NCI-H2107 (cell line): ENCODE measurements around the gene SH3PXD2A.

ENCODE experiments used
- DNase-seq: peaks from one replicate; lab custom pipeline; 2025; lab: John Stamatoyannopoulos, UW

SH3PXD2A gene

GRCh38 chr10:103562383-103562782 lies 293.0 kb downstream of the SH3PXD2A start:
- no peak for DNase-seq

DNA sequence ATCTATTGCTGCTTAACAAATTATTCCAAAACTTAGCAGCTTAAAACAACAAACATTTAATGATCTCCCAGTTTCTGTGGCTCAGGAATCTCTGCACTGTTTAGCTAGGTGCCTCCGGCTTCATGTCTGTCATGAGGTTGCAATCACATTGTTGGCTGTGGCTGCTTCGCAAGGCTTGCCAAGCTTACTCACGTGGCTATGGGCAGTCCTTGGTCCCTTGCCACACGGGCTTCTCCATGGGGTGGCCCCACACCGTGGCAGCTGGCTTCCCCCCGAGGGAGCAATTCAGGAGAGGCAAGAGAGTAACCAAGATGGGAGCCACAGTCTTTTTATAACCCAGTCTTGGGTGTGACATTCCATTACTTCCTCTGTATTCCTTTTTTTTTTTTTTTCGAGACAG lies 294.5 kb downstream of the SH3PXD2A start:
- DNase-seq = no peak

DNA sequence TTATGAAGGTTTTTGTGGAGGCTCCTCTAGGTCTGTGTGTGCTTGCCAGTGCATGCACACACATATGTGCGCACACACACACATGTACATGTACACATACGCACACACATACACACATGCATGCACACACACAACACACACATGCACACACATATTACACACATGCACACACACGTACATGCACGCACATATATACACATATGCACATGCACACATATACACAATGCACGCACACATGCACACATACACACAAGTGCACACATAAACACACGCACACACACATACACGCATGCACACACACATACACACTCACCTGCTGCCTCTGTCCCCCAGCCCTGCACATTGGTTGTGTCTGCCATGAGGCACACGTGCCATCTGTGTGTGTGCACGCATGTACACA lies 295.6 kb downstream of the SH3PXD2A start:
- no peak for DNase-seq

- no peak for DNase-seq
These were observed 296.5 kb downstream of the SH3PXD2A start for GRCh38 chr10:103558911-103559310.

- no peak for DNase-seq
These were observed 297.9 kb downstream of the SH3PXD2A start for GRCh38 chr10:103557455-103557854.

- DNase-seq = no peak
These were observed 298.9 kb downstream of the SH3PXD2A start for GRCh38 chr10:103556383-103557007.

- no peak for DNase-seq
These were observed 299.7 kb downstream of the SH3PXD2A start for GRCh38 chr10:103555712-103556111.

DNA sequence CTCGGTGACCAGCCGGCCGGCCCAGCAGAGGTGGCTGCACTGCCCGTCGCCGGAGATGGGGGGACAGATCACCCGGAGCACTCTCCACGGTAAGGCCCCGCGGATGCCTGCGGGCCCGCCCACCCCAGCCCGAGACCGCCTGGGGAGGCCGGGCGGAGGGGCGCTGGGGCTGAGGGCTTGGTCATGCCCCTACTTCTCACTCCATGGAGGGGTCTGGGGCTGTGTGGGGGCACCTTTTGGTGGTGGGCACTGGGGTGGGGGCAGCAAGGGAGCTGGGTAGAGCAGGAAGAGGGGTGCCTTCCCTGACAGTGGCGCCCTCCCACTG lies 300.1 kb downstream of the SH3PXD2A start:
- DNase-seq = no peak

GRCh38 chr10:103554488-103555324 lies 300.7 kb downstream of the SH3PXD2A start:
- DNase-seq = peak; percentile 49

DNA sequence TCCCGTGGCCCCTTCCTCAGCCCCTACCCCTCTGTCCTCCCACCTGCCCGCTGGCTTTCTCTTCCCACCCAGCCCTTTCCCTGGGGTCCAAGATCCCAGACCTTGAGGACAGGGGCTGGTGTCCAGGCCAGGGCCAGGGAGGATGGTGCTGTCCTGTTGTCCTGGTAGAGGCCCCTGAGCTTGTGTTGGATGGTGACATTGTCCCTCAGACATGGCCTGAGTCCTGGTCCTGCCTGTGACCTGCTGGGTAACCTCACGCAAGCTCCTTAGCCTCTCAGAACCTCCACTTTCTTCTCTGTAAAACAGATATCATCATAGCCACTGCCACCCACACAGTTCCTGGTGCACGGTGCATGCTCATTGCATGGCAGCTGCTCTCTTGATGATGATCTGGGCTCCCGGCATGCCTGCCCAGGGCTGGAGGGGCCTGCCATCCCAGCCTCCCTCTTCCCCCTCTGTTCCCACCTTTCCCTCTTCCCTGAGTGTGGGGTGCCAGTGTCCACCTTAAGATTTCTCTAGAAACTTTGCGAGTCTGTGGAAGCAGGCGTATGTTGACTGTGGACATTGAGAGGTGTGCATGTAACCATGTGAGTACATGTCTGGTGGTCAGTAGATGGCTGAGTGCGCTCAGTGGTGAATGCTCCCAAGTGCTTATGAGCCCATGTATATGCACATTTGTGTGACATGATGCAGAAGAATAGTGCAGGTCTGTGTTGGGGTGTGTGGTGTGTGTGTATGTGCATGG lies 301.5 kb downstream of the SH3PXD2A start:
- no peak for DNase-seq

DNA sequence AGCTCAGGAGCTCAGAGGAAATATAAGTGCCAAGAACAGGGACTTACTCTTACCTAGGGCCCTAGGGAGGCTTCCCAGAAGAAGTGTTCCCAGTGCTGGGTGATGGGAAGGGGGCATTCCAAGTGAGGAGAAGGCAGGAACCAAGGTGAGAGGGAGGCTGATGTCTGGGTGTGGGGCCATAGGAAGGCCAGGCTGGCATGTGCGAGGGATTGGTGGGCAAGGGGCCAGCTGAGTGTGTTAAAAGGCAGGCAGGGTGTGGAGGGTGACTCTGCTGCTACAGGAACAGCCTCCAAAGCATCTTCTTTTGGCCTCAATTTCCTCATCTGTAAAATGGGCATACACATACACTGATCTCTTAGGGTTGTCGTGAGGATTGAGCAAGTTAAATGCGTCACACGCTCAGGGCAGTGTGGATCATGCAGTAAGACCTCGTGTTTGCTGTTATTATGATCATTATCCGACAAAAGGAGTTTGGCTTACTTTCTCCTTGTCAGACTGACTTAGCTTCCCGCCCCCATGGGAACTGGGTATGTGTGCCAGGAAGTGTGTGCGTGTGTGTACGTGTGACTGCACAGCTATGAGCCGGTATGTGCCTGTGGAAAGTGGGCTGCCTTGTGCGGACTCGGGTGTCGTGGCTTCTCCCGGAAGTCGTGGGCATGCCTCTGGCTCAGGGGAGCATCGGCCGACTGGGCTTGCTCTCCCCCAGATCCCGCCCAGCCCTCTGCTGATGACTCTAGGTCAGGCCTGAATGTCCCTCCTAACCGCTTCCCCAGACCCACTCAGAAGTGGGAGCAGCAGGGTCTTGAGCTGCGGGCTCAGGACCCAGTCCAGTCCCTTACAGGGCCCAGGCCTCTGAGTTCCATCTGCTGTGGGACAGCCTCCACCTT lies 302.3 kb downstream of the SH3PXD2A start:
- no peak for DNase-seq

GRCh38 chr10:103551619-103552602 lies 303.5 kb downstream of the SH3PXD2A start:
- no peak for DNase-seq

DNA sequence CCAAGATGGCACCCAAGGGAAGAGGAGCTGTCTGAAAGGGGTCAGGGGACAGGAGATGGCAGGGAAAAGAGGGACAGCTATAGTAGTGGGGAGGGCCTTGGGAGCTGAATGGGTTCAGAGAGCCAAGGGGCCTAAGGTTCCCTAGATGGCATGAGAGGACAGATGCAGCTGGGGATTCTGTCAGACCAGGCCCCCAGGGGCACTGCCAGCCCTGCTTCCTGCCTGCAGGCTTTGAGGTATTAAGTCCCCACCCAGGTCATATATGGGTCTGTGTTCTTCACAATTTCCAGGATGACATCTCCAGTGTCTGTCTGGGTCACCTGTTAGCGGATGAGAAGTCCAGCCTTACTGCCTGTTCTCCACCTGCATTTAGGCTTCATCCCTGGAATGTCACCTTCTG lies 305.1 kb downstream of the SH3PXD2A start:
- no peak for DNase-seq

GRCh38 chr10:103549349-103549685 lies 306.1 kb downstream of the SH3PXD2A start:
- no peak for DNase-seq

DNA sequence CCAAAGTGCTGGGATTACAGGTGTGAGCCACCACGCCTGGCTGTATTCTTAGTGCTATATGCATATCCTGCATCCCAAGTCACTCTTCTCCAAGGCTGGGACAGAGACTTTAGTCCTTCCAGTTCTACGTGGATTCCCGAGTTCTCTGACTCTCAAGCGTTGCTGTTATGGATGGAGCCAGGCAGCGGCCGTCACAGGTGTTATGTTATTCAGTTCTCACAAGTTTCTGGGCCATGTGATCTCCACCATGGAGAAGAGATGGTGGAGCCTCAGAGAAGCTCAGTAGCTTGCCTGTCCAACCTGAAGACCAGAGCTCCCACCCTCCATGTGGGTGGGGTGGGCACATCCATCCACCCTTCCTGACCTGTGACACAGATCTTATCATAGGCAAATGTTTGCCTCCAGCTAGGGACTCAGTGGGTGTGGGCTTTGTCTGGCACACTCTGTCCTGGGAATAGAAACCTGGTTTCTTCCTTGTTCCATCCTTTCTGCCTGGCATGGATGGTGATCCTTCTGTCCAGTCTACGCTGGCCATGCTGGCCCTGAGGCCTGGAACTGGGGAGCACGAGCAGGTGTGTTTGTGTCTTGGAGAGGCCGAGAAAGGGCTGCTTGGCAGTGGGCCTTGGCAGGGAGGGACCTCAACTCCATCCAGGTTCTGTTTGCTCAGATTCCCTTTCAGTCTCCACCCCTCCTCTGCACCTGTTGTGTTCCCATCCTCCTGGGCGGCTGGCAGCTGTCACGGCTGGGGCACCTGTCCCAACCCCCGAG lies 306.6 kb downstream of the SH3PXD2A start:
- peak; percentile 47 for DNase-seq

GRCh38 chr10:103548006-103548405 lies 307.4 kb downstream of the SH3PXD2A start:
- no peak for DNase-seq

DNA sequence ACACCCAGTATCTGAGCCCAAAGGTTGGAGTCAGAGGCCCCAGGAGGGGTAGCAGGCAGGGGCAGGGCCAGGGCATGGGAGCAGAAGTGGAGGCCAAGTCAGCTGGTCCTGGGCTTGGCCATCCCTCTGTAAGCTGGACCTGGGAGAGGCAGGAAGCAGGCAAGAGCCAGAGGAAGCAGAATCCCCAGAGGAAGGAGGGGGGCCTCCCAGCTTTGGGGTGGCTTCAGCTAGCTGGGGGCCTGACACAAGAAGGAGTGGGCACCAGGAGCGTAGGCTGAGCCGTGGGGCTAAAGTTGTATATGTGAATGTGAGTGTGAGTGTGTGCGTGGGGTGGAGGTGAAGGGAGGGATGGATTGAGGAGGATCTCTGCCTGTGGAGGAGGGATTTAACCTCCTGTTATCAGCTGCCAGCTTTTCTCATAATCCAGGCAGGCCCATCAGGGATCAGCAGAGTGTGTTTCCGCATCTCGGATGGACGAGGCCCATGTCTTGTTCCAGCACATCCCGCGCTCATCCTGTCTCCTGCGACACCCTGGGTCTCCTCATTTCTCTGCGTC lies 307.9 kb downstream of the SH3PXD2A start:
- no peak for DNase-seq

- no peak for DNase-seq
These were observed 309.0 kb downstream of the SH3PXD2A start for GRCh38 chr10:103546401-103546800.

DNA sequence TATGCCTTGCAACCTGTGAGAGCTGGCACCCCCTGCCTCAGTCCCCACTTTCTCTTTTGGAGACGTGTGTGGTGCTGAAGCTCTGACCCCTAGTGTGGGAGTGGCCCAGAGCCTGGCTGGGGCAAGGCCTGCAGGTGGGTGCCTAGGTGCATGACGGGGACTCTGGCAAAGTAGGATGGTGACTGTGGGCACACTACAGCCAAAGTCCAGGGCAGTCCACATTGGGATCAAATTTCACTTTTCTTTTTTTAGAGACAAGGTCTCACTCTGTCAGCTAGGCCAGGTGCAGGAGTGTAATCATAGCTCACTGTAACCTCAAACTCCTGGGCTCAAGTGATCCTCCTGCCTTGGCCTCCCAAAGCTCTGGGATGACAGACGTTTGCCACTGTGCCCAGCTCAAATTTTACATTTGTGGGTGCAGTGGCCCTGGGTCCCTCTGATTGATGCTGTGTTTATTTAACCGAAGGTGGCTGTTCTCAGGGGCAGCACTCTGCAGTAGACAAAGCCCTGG lies 309.6 kb downstream of the SH3PXD2A start:
- no peak for DNase-seq

DNA sequence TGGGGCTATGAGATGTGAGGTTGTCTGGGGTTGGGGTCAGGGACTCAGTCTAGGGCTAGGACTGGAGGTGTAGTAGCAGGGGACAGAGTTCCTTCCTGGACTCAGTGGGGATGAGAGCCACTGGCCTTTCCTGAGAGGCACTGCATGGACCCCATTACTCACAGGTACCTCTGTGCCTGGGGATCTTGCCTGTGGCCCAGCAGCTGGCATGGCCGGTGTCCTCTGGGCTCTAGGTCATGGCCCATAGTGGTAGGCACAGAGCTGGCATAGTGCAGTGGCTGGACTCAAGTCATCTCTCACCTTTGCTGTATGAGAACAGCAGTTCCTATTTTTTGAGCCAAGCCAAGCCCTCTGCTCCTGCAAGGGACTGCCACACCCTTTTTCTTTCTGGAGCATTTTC lies 310.0 kb downstream of the SH3PXD2A start:
- DNase-seq = no peak
